ENCODE results near the gene ETS2.

The ETS2 gene

GRCh38 chr21:38863843-38864363 lies 58.2 kb downstream of the ETS2 start:
- no peak overlapping the region for H3K4me3 ChIP-seq (ENCODE audit: low read length)
- TF ChIP-seq, protein P1, sequence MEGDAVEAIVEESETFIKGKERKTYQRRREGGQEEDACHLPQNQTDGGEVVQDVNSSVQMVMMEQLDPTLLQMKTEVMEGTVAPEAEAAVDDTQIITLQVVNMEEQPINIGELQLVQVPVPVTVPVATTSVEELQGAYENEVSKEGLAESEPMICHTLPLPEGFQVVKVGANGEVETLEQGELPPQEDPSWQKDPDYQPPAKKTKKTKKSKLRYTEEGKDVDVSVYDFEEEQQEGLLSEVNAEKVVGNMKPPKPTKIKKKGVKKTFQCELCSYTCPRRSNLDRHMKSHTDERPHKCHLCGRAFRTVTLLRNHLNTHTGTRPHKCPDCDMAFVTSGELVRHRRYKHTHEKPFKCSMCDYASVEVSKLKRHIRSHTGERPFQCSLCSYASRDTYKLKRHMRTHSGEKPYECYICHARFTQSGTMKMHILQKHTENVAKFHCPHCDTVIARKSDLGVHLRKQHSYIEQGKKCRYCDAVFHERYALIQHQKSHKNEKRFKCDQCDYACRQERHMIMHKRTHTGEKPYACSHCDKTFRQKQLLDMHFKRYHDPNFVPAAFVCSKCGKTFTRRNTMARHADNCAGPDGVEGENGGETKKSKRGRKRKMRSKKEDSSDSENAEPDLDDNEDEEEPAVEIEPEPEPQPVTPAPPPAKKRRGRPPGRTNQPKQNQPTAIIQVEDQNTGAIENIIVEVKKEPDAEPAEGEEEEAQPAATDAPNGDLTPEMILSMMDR (IDR thresholded peaks at IDR 0.05; ENCODE audit: insufficient read depth, low read depth, low read length, missing control alignments), result no peak
- DNase-seq (ENCODE audit: low read depth), result no peak

DNA sequence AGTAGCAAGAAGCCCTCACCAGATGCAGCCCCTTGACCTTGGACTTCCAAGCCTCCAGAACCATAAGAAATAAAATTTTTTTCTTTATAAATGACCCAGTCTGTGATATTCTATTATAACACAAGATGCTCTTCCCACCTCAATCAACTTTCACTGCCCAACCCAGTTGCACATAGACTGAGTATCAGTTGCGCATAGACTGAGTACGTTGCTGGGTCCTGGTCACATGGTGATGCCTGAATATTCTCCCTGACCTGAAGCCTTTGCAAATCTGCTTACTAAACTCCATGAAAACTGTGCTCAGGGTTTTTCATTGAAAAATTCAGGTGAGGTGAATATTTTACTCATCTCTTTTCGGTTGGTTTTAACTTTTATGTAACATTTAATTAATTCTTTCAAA lies 59.2 kb downstream of the ETS2 start:
- TF ChIP-seq, protein P1 (IDR thresholded peaks at IDR 0.05; ENCODE audit: insufficient read depth, low read depth, low read length, missing control alignments), result no peak
- DNase-seq (ENCODE audit: low read depth), result no peak
- no peak overlapping the region for H3K4me3 ChIP-seq (ENCODE audit: low read length)

- TF ChIP-seq, protein P1 (IDR thresholded peaks at IDR 0.05; ENCODE audit: insufficient read depth, low read depth, low read length, missing control alignments), result no peak
- H3K4me3 ChIP-seq (ENCODE audit: low read length), result no peak overlapping the region
- DNase-seq (ENCODE audit: low read depth), result no peak
Measured at GRCh38 chr21:38869196-38869595, 63.5 kb downstream of the ETS2 start.

DNA sequence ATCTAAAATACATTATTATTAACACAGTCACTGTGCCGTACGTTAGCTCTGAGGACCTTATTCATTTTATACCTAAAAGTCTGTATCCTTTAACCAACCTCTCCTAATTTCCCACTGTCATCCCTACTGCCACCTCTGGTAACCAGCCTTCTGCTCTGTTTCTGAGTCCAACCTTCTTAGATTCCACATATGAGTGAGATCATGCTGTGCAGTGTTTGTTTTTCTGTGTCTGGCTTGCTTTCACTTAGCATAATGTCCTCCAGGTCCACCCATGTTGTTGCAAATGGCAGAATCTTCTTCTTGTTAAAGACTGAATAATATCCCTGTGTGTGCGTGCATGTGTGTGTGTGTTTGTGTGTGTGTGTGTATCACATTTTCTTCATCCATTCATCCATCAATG lies 64.2 kb downstream of the ETS2 start:
- H3K4me3 ChIP-seq (ENCODE audit: low read length), result no peak overlapping the region
- TF ChIP-seq, protein P1 (IDR thresholded peaks at IDR 0.05; ENCODE audit: insufficient read depth, low read depth, low read length, missing control alignments), result peak; percentile 36
- DNase-seq (ENCODE audit: low read depth), result peak; percentile 29

Measured in epithelial cell of esophagus (primary cell).